ENCODE data around the gene PSRC1.
A peak's percentile ranks its signal among the peaks of the same experiment; 100 is the strongest.

The PSRC1 gene

GRCh38 chr1:109251277-109252166 lies 31.4 kb downstream of the PSRC1 start:
- WGBS (ENCODE audit: insufficient coverage, insufficient read length) = no CpG with 5 or more reads among the region's 32 CpGs
- peaks cover 21% of the 10 kb centered on the region for H3K4me1 ChIP-seq (ENCODE audit: control insufficient read depth, insufficient read depth, low read length)
- no peak for DNase-seq (ENCODE audit: low read depth, low spot score)

GRCh38 chr1:109250454-109251276 lies 32.3 kb downstream of the PSRC1 start:
- DNase-seq (ENCODE audit: low read depth, low spot score) = no peak
- Histone ChIP-seq H3K27me3 (ENCODE audit: control insufficient read depth, insufficient read depth, low read length) (0 out of 2 replicates have a peak, but pooled peaks cover 5% of the 10 kb centered on the region), H3K9me3 (ENCODE audit: control insufficient read depth, insufficient read depth, low read length) (no peaks in the 10 kb centered on the region), H3K4me3 (ENCODE audit: low read length) (no peak overlapping the region), H3K4me1 (ENCODE audit: control insufficient read depth, insufficient read depth, low read length) (peaks cover 21% of the 10 kb centered on the region), H3K27ac (ENCODE audit: low read length) (no peak overlapping the region), H3K36me3 (ENCODE audit: control insufficient read depth, insufficient read depth, low read length) (no peaks in the 10 kb centered on the region)
- WGBS (ENCODE audit: insufficient coverage, insufficient read length) = no CpG with 5 or more reads among the region's 33 CpGs

More at GRCh38 chr1:109251277-109252166, 31.4 kb downstream of the PSRC1 start:
- H3K27ac ChIP-seq (ENCODE audit: low read length) = no peak overlapping the region
- no peaks in the 10 kb centered on the region for H3K36me3 ChIP-seq (ENCODE audit: control insufficient read depth, insufficient read depth, low read length)
- no peak overlapping the region for H3K4me3 ChIP-seq (ENCODE audit: low read length)
- 0 out of 2 replicates have a peak, but pooled peaks cover 5% of the 10 kb centered on the region for H3K27me3 ChIP-seq (ENCODE audit: control insufficient read depth, insufficient read depth, low read length)
- H3K9me3 ChIP-seq (ENCODE audit: control insufficient read depth, insufficient read depth, low read length) = no peaks in the 10 kb centered on the region

- Histone ChIP-seq H3K36me3 (ENCODE audit: control insufficient read depth, insufficient read depth, low read length) (no peaks in the 10 kb centered on the region), H3K27ac (ENCODE audit: low read length) (no peak overlapping the region), H3K4me1 (ENCODE audit: control insufficient read depth, insufficient read depth, low read length) (peaks cover 21% of the 10 kb centered on the region), H3K4me3 (ENCODE audit: low read length) (peak overlapping the region; percentile 61; the same call in 1 of the 2 replicates), H3K27me3 (ENCODE audit: control insufficient read depth, insufficient read depth, low read length) (0 out of 2 replicates have a peak, but pooled peaks cover 5% of the 10 kb centered on the region), H3K9me3 (ENCODE audit: control insufficient read depth, insufficient read depth, low read length) (no peaks in the 10 kb centered on the region)
- DNase-seq (ENCODE audit: low read depth, low spot score) = no peak
- no CpG with 5 or more reads among the region's 80 CpGs for WGBS (ENCODE audit: insufficient coverage, insufficient read length)
These were observed 33.1 kb downstream of the PSRC1 start for GRCh38 chr1:109249654-109250401.

- H3K4me3 ChIP-seq (ENCODE audit: low read length) = peak within 1 kb of the TSS; percentile 61; the same call in 1 of the 2 replicates
- peaks cover 17% of the 10 kb centered on the region for H3K4me1 ChIP-seq (ENCODE audit: control insufficient read depth, insufficient read depth, low read length)
- H3K9me3 ChIP-seq (ENCODE audit: control insufficient read depth, insufficient read depth, low read length) = no peaks in the 10 kb centered on the region
- WGBS (ENCODE audit: insufficient coverage, insufficient read length) = no CpG with 5 or more reads among the region's 49 CpGs
- H3K27ac ChIP-seq (ENCODE audit: low read length) = no peak within 1 kb of the TSS
- DNase-seq (ENCODE audit: low read depth, low spot score) = no peak
- no peaks in the 10 kb centered on the region for H3K36me3 ChIP-seq (ENCODE audit: control insufficient read depth, insufficient read depth, low read length)
- H3K27me3 ChIP-seq (ENCODE audit: control insufficient read depth, insufficient read depth, low read length) = 0 out of 2 replicates have a peak, but pooled peaks cover 5% of the 10 kb centered on the region
These were observed 33.9 kb downstream of the PSRC1 start, which contains the start of gene CELSR2 for GRCh38 chr1:109248797-109249629. TSS of gene CELSR2 (plus strand) at chr1:109249539. CDS start at chr1:109250080, 541 bp downstream.

GRCh38 chr1:109248444-109248796 lies 34.5 kb downstream of the PSRC1 start:
- no CpG with 5 or more reads among the region's 7 CpGs for WGBS (ENCODE audit: insufficient coverage, insufficient read length)
- Histone ChIP-seq H3K9me3 (ENCODE audit: control insufficient read depth, insufficient read depth, low read length) (no peaks in the 10 kb centered on the region), H3K27me3 (ENCODE audit: control insufficient read depth, insufficient read depth, low read length) (0 out of 2 replicates have a peak, but pooled peaks cover 5% of the 10 kb centered on the region), H3K4me1 (ENCODE audit: control insufficient read depth, insufficient read depth, low read length) (peaks cover 13% of the 10 kb centered on the region), H3K27ac (ENCODE audit: low read length) (no peak overlapping the region), H3K4me3 (ENCODE audit: low read length) (no peak overlapping the region), H3K36me3 (ENCODE audit: control insufficient read depth, insufficient read depth, low read length) (no peaks in the 10 kb centered on the region)
- no peak for DNase-seq (ENCODE audit: low read depth, low spot score)

- Histone ChIP-seq H3K36me3 (ENCODE audit: control insufficient read depth, insufficient read depth, low read length) (no peaks in the 10 kb centered on the region), H3K27me3 (ENCODE audit: control insufficient read depth, insufficient read depth, low read length) (0 out of 2 replicates have a peak, but pooled peaks cover 5% of the 10 kb centered on the region), H3K27ac (ENCODE audit: low read length) (no peak overlapping the region), H3K4me1 (ENCODE audit: control insufficient read depth, insufficient read depth, low read length) (peaks cover 11% of the 10 kb centered on the region; the same call in 1 of the 2 replicates), H3K4me3 (ENCODE audit: low read length) (no peak overlapping the region), H3K9me3 (ENCODE audit: control insufficient read depth, insufficient read depth, low read length) (no peaks in the 10 kb centered on the region)
- no CpG with 5 or more reads among the region's 8 CpGs for WGBS (ENCODE audit: insufficient coverage, insufficient read length)
- DNase-seq (ENCODE audit: low read depth, low spot score) = no peak
These were observed 35.3 kb downstream of the PSRC1 start for GRCh38 chr1:109247401-109248365.

GRCh38 chr1:109246141-109246551 lies 36.8 kb downstream of the PSRC1 start:
- no CpG with 5 or more reads among the region's 7 CpGs for WGBS (ENCODE audit: insufficient coverage, insufficient read length)
- Histone ChIP-seq H3K27me3 (ENCODE audit: control insufficient read depth, insufficient read depth, low read length) (0 out of 2 replicates have a peak, but pooled peaks cover 5% of the 10 kb centered on the region), H3K27ac (ENCODE audit: low read length) (no peak overlapping the region), H3K36me3 (ENCODE audit: control insufficient read depth, insufficient read depth, low read length) (no peaks in the 10 kb centered on the region), H3K9me3 (ENCODE audit: control insufficient read depth, insufficient read depth, low read length) (no peaks in the 10 kb centered on the region), H3K4me3 (ENCODE audit: low read length) (no peak overlapping the region), H3K4me1 (ENCODE audit: control insufficient read depth, insufficient read depth, low read length) (peaks cover 14% of the 10 kb centered on the region; the same call in 1 of the 2 replicates)
- DNase-seq (ENCODE audit: low read depth, low spot score) = no peak

- Histone ChIP-seq H3K4me3 (ENCODE audit: low read length) (no peak overlapping the region), H3K9me3 (ENCODE audit: control insufficient read depth, insufficient read depth, low read length) (no peaks in the 10 kb centered on the region), H3K4me1 (ENCODE audit: control insufficient read depth, insufficient read depth, low read length) (peaks cover 15% of the 10 kb centered on the region; the same call in 1 of the 2 replicates), H3K27me3 (ENCODE audit: control insufficient read depth, insufficient read depth, low read length) (no peaks in the 10 kb centered on the region), H3K27ac (ENCODE audit: low read length) (no peak overlapping the region), H3K36me3 (ENCODE audit: control insufficient read depth, insufficient read depth, low read length) (no peaks in the 10 kb centered on the region)
- DNase-seq (ENCODE audit: low read depth, low spot score) = no peak
- WGBS (ENCODE audit: insufficient coverage, insufficient read length) = no CpG with 5 or more reads among the region's 8 CpGs
These were observed 38.9 kb downstream of the PSRC1 start for GRCh38 chr1:109243860-109244552.

All from iPS DF 6.9 (cell line).